Uterus (tissue), 2 donors: Measurements from ENCODE around the gene HCAR1.
"Not testable (repeated sequence)": the region's sequence is repeated elsewhere in the genome, so short reads cannot be mapped to it uniquely, and the experiment has no call there.

ENCODE experiments used
- CTCF ChIP-seq, 4 experiments: fragments of 200-600 bp in 2 of 4; fragments of 450-650 bp in 2 of 4; sonication (generic) in 2 of 4; IDR thresholded peaks; one replicate each; pipeline ENCODE4 v1.5.1; 2016 to 2019; ENCODE audit warnings: antibody characterized with exemption in 4 of 4, mild to moderate bottlenecking in 2 of 4, moderate library complexity in 1 of 4
- POLR2A ChIP-seq, 2 donors: fragments of 450-650 bp; IDR thresholded peaks; one replicate each; pipeline ENCODE4 v1.6.1; 2016; ENCODE audit warnings: antibody characterized with exemption in 2 of 2, mild to moderate bottlenecking in 1 of 2, moderate library complexity in 1 of 2

DNA sequence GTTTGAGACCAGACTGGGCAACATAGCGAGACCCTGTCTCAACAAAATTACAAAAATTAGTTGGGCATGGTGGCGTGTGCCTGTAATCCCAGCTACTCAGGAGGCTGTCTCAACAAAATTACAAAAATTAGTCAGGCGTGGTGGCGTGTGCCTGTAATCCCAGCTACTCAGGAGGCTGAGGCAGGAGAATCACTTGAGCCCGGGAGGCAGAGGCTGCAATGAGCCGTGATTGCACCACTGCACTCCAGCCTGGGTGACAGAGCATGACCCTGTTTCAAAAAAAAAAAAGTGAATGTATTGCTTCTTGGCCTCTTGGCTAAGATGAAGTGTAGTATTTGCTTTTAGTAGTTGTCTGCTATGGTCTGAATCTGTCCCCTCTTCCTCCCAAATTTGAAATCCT is 49.7 kb downstream of the HCAR1 start:
- TF ChIP-seq CTCF, POLR2A (IDR thresholded peaks at IDR 0.05): not testable (repeated sequence)
